Measurements from ENCODE around the gene MYBPC1. TPM values are rescaled to one million over a fixed set of nuclear protein-coding genes. Genes with fewer than 3 reads are reported as not detected.

The MYBPC1 gene
- total and polyA plus RNA-seq, 9 of the 15 experiments (the other 6 are each of a cell fraction or from before 2014, with no cell fraction given): not detected

DNA sequence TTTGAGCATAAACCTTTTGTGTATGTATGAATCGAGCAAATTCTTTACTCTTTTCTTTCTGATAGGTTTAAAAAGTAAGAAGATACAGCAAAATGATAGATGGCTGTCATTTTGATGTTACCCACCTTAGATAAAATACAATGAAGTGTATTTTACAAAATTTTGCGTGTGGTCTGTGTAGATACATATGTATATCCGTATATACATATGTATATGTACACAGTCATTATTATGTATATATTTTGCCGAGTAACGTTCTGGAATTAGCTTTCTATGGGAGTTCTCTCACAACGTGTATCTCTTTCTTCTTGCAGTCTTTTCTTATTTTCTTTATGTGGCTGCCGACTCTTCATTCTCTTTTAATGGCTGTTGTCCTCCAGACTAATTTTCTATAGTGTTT is 70.2 kb downstream of the MYBPC1 start:
- Histone ChIP-seq H3K4me3 (no peak overlapping the region), H3K9me3 (replicated peaks; ENCODE audit: control insufficient read depth, insufficient read depth, low read depth, low read length) (no peaks in the 10 kb centered on the region), H3K79me2 (ENCODE audit: control insufficient read depth, insufficient read depth, low read length) (no peaks in the 10 kb centered on the region), H4K20me1 (replicated peaks; ENCODE audit: control insufficient read depth, insufficient read depth, low read length) (no peaks in the 10 kb centered on the region), H3K27ac (ENCODE audit: extremely low read depth, low read depth, low read length) (no peak overlapping the region), H3K9me1 (ENCODE audit: control insufficient read depth, insufficient read depth, low read length) (no peaks in the 10 kb centered on the region), H3K36me3 (ENCODE audit: control insufficient read depth, insufficient read depth, low read length) (no peaks in the 10 kb centered on the region), H3K4me2 (ENCODE audit: insufficient read depth, low read length) (no peak overlapping the region), H3K27me3 (ENCODE audit: control insufficient read depth in 2 of 2, insufficient read depth in 2 of 2, low read length in 2 of 2) (peaks cover 2 to 7% of the 10 kb centered on the region in 2 experiments; a peak in 2 of 5 replicates), H3K4me1 (replicated peaks in 1 of 2; ENCODE audit: control insufficient read depth in 2 of 2, insufficient read depth in 2 of 2, low read length in 2 of 2) (no peaks in the 10 kb centered on the region; a peak in 1 of 5 replicates), H3K9ac (ENCODE audit: insufficient read depth in 1 of 2, low read depth in 2 of 2, low read length in 2 of 2) (no peak overlapping the region), H2AFZ (ENCODE audit: low read depth, low read length) (peak overlapping the region; percentile 62)
- DNase-seq (ENCODE audit: extremely low read depth in 1 of 4, low spot score in 3 of 4) (no peak), FAIRE-seq (no peak), ATAC-seq (no peak)
- 4% methylated on average over 7 of the region's 7 CpGs for WGBS (ENCODE audit: insufficient coverage, low coverage, missing lambda C conversion rate)
- TF ChIP-seq FOSL1 (tag; conservative IDR thresholded peaks at IDR 0.05) (no peak), ZNF239 (CRISPR knock-in tag; IDR thresholded peaks at IDR 0.05) (no peak), BRD4 (IDR thresholded peaks at IDR 0.05) (no peak), KDM4B (IDR thresholded peaks at IDR 0.05; ENCODE audit: borderline replicate concordance in 2 of 2, low read depth in 1 of 2) (no peak), ZNF354B (CRISPR knock-in tag; IDR thresholded peaks at IDR 0.05) (no peak), LCOR (CRISPR knock-in tag; IDR thresholded peaks at IDR 0.05) (no peak), FOXJ2 (tag; IDR thresholded peaks at IDR 0.05) (no peak), NONO (IDR thresholded peaks at IDR 0.05; ENCODE audit: low read depth in 2 of 2, low read length in 1 of 2) (no peak), BRF1 (IDR thresholded peaks at IDR 0.05; ENCODE audit: borderline replicate concordance, extremely low read depth, insufficient read length) (no peak)
- TF ChIP-seq, protein P1, sequence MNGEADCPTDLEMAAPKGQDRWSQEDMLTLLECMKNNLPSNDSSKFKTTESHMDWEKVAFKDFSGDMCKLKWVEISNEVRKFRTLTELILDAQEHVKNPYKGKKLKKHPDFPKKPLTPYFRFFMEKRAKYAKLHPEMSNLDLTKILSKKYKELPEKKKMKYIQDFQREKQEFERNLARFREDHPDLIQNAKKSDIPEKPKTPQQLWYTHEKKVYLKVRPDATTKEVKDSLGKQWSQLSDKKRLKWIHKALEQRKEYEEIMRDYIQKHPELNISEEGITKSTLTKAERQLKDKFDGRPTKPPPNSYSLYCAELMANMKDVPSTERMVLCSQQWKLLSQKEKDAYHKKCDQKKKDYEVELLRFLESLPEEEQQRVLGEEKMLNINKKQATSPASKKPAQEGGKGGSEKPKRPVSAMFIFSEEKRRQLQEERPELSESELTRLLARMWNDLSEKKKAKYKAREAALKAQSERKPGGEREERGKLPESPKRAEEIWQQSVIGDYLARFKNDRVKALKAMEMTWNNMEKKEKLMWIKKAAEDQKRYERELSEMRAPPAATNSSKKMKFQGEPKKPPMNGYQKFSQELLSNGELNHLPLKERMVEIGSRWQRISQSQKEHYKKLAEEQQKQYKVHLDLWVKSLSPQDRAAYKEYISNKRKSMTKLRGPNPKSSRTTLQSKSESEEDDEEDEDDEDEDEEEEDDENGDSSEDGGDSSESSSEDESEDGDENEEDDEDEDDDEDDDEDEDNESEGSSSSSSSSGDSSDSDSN (IDR thresholded peaks at IDR 0.05; ENCODE audit: borderline replicate concordance in 1 of 2, low read depth in 2 of 2, low read length in 2 of 2): no peak
- TF ChIP-seq, protein P2, sequence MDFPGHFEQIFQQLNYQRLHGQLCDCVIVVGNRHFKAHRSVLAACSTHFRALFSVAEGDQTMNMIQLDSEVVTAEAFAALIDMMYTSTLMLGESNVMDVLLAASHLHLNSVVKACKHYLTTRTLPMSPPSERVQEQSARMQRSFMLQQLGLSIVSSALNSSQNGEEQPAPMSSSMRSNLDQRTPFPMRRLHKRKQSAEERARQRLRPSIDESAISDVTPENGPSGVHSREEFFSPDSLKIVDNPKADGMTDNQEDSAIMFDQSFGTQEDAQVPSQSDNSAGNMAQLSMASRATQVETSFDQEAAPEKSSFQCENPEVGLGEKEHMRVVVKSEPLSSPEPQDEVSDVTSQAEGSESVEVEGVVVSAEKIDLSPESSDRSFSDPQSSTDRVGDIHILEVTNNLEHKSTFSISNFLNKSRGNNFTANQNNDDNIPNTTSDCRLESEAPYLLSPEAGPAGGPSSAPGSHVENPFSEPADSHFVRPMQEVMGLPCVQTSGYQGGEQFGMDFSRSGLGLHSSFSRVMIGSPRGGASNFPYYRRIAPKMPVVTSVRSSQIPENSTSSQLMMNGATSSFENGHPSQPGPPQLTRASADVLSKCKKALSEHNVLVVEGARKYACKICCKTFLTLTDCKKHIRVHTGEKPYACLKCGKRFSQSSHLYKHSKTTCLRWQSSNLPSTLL (IDR thresholded peaks at IDR 0.05): no peak
- POLR2A ChIA-PET: no interaction called here
- in situ Hi-C loops (cut with MboI): no loop called here
- intact Hi-C loops (cut with micrococcal nuclease): no loop called here
- CTCF ChIA-PET (ENCODE audit: low intra/inter-chr PET ratio): no interaction called here
- BruUV-seq (replicated peaks): no TSS peak

Measured in K562 (cell line).